ENCODE data around the gene C1orf167.

Gene C1orf167

GRCh38 chr1:11766429-11766776 lies 4.4 kb downstream of the C1orf167 start:
- Histone ChIP-seq H3K36me3 (ENCODE audit: low read length) (no peaks in the 10 kb centered on the region), H2AFZ (ENCODE audit: low read depth, low read length, severe bottlenecking) (no peak overlapping the region), H3K27me3 (ENCODE audit: low read length) (no peaks in the 10 kb centered on the region), H3K9me3 (ENCODE audit: insufficient read depth, low read length) (no peaks in the 10 kb centered on the region), H3K9me2 (replicated peaks; ENCODE audit: insufficient read depth, low read length) (no peaks in the 10 kb centered on the region), H3K79me2 (ENCODE audit: insufficient read depth, low read length) (no peaks in the 10 kb centered on the region), H4K20me1 (ENCODE audit: low read depth, low read length) (no peaks in the 10 kb centered on the region), H3F3A (ENCODE audit: insufficient read depth) (no peaks in the 10 kb centered on the region), H3K4me3 (ENCODE audit: insufficient read depth, low read length, poor library complexity, severe bottlenecking) (no peak overlapping the region), H3K4me2 (ENCODE audit: low read depth, low read length, poor library complexity, severe bottlenecking) (no peak overlapping the region), H3K9ac (ENCODE audit: low read length) (no peak overlapping the region), H3K27ac (ENCODE audit: low read depth, low read length) (no peak overlapping the region)
- TF ChIP-seq EZH2phosphoT487 (conservative IDR thresholded peaks at IDR 0.05; ENCODE audit: low read length): no peak
- no peak for TF ChIP-seq CTCF (IDR thresholded peaks at IDR 0.05; ENCODE audit: insufficient read depth, low read length, poor library complexity, severe bottlenecking)

GRCh38 chr1:11767922-11768704 lies 6.1 kb downstream of the C1orf167 start:
- Histone ChIP-seq H3K36me3 (ENCODE audit: low read length) (no peaks in the 10 kb centered on the region), H4K20me1 (ENCODE audit: low read depth, low read length) (no peaks in the 10 kb centered on the region), H3K9me2 (replicated peaks; ENCODE audit: insufficient read depth, low read length) (no peaks in the 10 kb centered on the region), H2AFZ (ENCODE audit: low read depth, low read length, severe bottlenecking) (no peak overlapping the region), H3K27ac (ENCODE audit: low read depth, low read length) (no peak overlapping the region), H3K9me3 (ENCODE audit: insufficient read depth, low read length) (no peaks in the 10 kb centered on the region), H3K4me2 (ENCODE audit: low read depth, low read length, poor library complexity, severe bottlenecking) (no peak overlapping the region), H3F3A (ENCODE audit: insufficient read depth) (no peaks in the 10 kb centered on the region), H3K79me2 (ENCODE audit: insufficient read depth, low read length) (no peaks in the 10 kb centered on the region), H3K4me3 (ENCODE audit: insufficient read depth, low read length, poor library complexity, severe bottlenecking) (no peak overlapping the region), H3K27me3 (ENCODE audit: low read length) (no peaks in the 10 kb centered on the region), H3K9ac (ENCODE audit: low read length) (no peak overlapping the region)
- TF ChIP-seq EZH2phosphoT487 (conservative IDR thresholded peaks at IDR 0.05; ENCODE audit: low read length) (no peak), CTCF (IDR thresholded peaks at IDR 0.05; ENCODE audit: insufficient read depth, low read length, poor library complexity, severe bottlenecking) (no peak)

DNA sequence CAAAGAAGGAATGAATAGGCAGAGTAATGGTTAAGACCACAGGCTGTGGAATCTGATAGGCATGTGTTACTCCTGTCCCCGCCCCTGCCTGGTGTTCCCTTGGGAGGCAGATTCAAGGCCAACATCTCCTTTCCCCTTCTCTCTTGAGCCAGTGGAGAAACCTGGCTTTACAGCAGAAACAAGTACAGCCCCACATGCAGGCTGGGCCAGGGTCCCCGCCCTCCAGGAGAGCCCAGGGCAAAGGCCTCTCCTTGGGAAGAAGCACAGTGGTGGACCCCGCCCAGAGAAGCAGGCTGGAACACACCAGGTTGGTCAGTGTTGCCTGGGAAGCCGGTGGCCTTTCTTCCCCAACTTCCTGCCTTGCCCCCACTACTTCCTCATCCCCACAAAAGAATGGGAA lies 6.8 kb downstream of the C1orf167 start:
- Histone ChIP-seq H3K9me2 (replicated peaks; ENCODE audit: insufficient read depth, low read length) (no peaks in the 10 kb centered on the region), H3K27ac (ENCODE audit: low read depth, low read length) (no peak overlapping the region), H3F3A (ENCODE audit: insufficient read depth) (no peaks in the 10 kb centered on the region), H3K9ac (ENCODE audit: low read length) (no peak overlapping the region), H3K4me2 (ENCODE audit: low read depth, low read length, poor library complexity, severe bottlenecking) (no peak overlapping the region), H4K20me1 (ENCODE audit: low read depth, low read length) (no peaks in the 10 kb centered on the region), H3K4me3 (ENCODE audit: insufficient read depth, low read length, poor library complexity, severe bottlenecking) (no peak overlapping the region), H2AFZ (ENCODE audit: low read depth, low read length, severe bottlenecking) (no peak overlapping the region), H3K27me3 (ENCODE audit: low read length) (no peaks in the 10 kb centered on the region), H3K36me3 (ENCODE audit: low read length) (no peaks in the 10 kb centered on the region), H3K9me3 (ENCODE audit: insufficient read depth, low read length) (no peaks in the 10 kb centered on the region), H3K79me2 (ENCODE audit: insufficient read depth, low read length) (no peaks in the 10 kb centered on the region)
- no peak for TF ChIP-seq CTCF (IDR thresholded peaks at IDR 0.05; ENCODE audit: insufficient read depth, low read length, poor library complexity, severe bottlenecking)
